Spleen (tissue), 7 donors: Measurements from ENCODE around the gene KIAA1549.

Source experiments
- CTCF ChIP-seq, 11 experiments: fragments of 200-600 bp in 7 of 11; fragments of 450-650 bp in 4 of 11; sonication (generic) in 4 of 11; IDR thresholded peaks in 8 of 11; conservative IDR thresholded peaks in 3 of 11; 1 replicate in 7 of 11; 2 replicates in 4 of 11; pipeline versions ENCODE4 v1.4.0 to v1.8.0; 2016 to 2021; ENCODE audit warnings: antibody characterized with exemption in 11 of 11, inconsistent platforms in 4 of 11, mild to moderate bottlenecking in 1 of 11
- POLR2AphosphoS5 ChIP-seq, 3 donors: sonication (generic); formaldehyde crosslinking; IDR thresholded peaks; one replicate each; pipeline ENCODE4 v1.5.1; 2017; ENCODE audit warnings: antibody characterized with exemption in 3 of 3
- donor health status: DM: no; HTN: no; CAD: no; lungs with moderate emphysema.
- donor health status: DM: no; HTN: no; CAD: no.
- donor health status: DM: no; HTN: no; CAD: no.

DNA sequence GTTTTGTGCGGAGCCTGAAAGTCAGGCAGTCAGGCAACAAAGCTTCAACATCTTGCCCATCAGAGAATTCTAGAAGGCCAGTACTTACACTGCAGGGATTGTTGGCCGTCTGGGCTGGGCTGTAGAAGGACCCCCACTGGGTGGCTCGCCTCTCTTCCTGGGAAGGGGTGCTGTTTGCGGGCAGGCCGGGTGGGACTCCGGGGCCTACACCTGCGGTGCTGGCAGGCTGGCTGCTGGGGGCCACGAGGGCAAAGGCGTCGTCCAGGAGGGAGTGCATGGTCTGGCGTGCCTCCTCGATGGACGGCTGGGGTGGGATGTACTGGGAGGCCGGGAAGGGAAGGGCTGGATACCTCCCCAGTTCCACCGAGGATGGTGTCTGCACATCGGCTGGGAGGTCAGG lies 120.1 kb downstream of the KIAA1549 start:
- TF ChIP-seq CTCF (IDR thresholded peaks at IDR 0.05 in 8 of 11, conservative IDR thresholded peaks at IDR 0.05 in 3 of 11) (no peak), POLR2AphosphoS5 (IDR thresholded peaks at IDR 0.05) (no peak)
